ENCODE data around the gene PSPH.
A peak's percentile ranks its signal among the peaks of the same experiment; 100 is the strongest.
"Not testable (repeated sequence)": the region's sequence is repeated elsewhere in the genome, so short reads cannot be mapped to it uniquely, and the experiment has no call there.

The PSPH gene

GRCh38 chr7:56051339-56052191 is at the start of gene PSPH, which contains the start of gene CCT6A:
Gene PSPH, minus strand, starts transcription at chr7:56051444. Its CDS starts 30,232 bp downstream, at chr7:56021212.
Gene CCT6A, plus strand, starts transcription at chr7:56051765. Its CDS starts 84 bp downstream, at chr7:56051849.
- DNase-seq = peak; percentile 97

- no peak for DNase-seq
Observed at GRCh38 chr7:56099653-56100052, 48.4 kb upstream of the PSPH start.

- DNase-seq = not testable (repeated sequence)
Observed at GRCh38 chr7:56098187-56099008, 47.2 kb upstream of the PSPH start.

GRCh38 chr7:56097700-56098099 is 46.5 kb upstream of the PSPH start:
- DNase-seq = no peak

GRCh38 chr7:56092789-56093531 is 41.7 kb upstream of the PSPH start, which contains the start of gene PHKG1:
Gene PHKG1, minus strand, starts transcription at chr7:56092952. Its CDS starts 4,011 bp downstream, at chr7:56088941.
- DNase-seq = no peak

GRCh38 chr7:56092388-56092787 is 41.1 kb upstream of the PSPH start:
- not testable (repeated sequence) for DNase-seq

- DNase-seq = no peak
Observed at GRCh38 chr7:56091591-56091990, 40.3 kb upstream of the PSPH start.

GRCh38 chr7:56087445-56087844 is 36.2 kb upstream of the PSPH start:
- DNase-seq = no peak

GRCh38 chr7:56086761-56087160 is 35.5 kb upstream of the PSPH start:
- DNase-seq = no peak

GRCh38 chr7:56083150-56083785 is 32.0 kb upstream of the PSPH start:
- no peak for DNase-seq

GRCh38 chr7:56081626-56082340 is 30.5 kb upstream of the PSPH start:
- no peak for DNase-seq

GRCh38 chr7:56080726-56081435 is 29.6 kb upstream of the PSPH start:
- DNase-seq = not testable (repeated sequence)

- DNase-seq = no peak
Observed at GRCh38 chr7:56079450-56080185, 28.4 kb upstream of the PSPH start.

- DNase-seq = no peak
Observed at GRCh38 chr7:56078196-56078595, 27.0 kb upstream of the PSPH start.

- DNase-seq = no peak
Observed at GRCh38 chr7:56077681-56078080, 26.4 kb upstream of the PSPH start.

- peak; percentile 75 for DNase-seq
Observed at GRCh38 chr7:56074371-56074791, 23.1 kb upstream of the PSPH start.

GRCh38 chr7:56066376-56066775 is 15.1 kb upstream of the PSPH start:
- DNase-seq = not testable (repeated sequence)

GRCh38 chr7:56063882-56064625 is 12.8 kb upstream of the PSPH start, which contains the start of gene SUMF2:
Gene SUMF2, plus strand, starts transcription at chr7:56064286. Its CDS starts 26 bp downstream, at chr7:56064312.
- peak; percentile 92 for DNase-seq

GRCh38 chr7:56063500-56063881 is 12.2 kb upstream of the PSPH start:
- no peak for DNase-seq

Data from activated CD4-positive, alpha-beta T cell treated with anti-CD3 and anti-CD28 coated beads, Interleukin-2, amount 50 U/mL, for 16 hours (primary cell).